NCI-H526 treated with DMSO at 0.1 percent for 48 hours (cell line): ENCODE data around the gene LZTS2.

Experiments
- DNase-seq: peaks from one replicate; lab custom pipeline; 2025; lab: John Stamatoyannopoulos, UW

LZTS2 gene

DNA sequence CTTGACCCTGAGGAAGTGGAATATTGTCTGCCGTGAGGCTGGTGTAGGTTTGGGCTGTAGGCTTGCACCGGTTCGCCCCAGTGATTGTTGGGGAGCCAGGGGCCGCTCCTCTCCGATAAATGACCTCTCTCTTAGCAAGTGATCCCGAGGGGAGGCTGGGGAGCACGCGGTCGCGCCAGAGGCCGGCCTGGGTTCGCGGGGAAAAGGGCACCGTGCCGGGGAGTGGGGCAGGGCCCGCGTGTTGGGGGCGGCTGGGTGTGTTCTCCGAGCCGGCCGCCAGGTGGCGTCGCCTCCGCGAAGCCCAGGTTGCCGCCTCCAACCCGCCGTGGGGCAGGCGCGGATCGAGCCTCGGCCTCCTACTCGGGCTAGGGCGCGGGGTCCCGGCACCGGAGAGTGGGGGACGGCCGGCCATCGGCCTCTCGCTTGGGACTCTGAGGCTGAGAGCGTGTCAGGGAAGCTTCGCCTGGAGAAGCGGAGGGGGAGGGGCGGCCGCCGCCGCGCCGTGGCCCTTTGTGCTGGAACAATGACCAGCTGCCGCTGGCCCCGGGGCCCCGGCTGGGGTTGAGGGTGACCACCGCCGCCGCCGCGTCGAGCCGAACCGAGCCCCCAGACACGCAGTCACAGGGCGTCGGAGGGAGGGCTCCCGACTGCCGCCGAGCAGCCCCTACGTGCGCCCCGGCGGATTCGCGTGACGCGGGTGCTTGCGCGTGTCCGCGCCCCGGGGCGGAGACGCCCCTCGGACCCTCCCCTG, 442 bp upstream of the LZTS2 start:
- peak; percentile 17 for DNase-seq

DNA sequence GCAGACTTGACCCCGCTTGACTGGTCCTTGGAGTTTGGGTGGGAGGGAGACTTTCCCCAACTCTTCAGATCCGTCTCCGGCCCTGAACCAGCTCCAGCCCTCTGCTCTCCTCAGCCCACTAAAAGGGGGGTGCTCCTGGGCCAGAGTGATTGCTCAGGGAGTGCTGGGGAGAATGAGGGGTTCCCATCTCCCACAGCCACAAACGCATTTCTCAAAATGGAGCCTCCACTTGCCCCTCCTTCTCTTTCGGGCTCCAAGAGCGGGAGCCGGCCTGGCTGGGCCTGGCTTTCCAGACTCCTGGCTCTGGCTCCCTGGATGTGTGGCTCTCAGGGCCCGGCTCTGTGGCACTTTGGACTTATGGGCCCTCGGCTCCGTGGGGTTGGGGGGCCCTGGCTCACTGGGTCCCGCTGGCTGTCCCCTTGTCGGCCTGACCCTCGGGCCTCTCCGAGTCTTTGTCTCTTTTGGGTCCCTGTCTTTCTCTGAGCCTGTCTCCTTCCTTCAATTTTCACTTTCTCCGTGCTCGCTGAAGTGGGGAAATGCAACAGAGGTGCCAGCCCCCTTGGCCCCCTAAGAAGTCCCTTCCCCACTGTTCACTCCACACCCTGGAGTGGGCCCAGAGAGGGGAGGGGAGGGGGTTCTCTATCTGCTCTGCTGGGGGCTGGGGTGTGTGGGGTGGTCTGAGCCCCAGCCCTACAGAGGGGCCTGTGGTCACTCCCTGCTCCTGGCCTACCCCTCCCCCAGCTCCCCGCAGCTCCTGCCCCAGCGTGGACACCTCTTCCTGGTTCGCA, 713 bp downstream of the LZTS2 start:
- no peak for DNase-seq

DNA sequence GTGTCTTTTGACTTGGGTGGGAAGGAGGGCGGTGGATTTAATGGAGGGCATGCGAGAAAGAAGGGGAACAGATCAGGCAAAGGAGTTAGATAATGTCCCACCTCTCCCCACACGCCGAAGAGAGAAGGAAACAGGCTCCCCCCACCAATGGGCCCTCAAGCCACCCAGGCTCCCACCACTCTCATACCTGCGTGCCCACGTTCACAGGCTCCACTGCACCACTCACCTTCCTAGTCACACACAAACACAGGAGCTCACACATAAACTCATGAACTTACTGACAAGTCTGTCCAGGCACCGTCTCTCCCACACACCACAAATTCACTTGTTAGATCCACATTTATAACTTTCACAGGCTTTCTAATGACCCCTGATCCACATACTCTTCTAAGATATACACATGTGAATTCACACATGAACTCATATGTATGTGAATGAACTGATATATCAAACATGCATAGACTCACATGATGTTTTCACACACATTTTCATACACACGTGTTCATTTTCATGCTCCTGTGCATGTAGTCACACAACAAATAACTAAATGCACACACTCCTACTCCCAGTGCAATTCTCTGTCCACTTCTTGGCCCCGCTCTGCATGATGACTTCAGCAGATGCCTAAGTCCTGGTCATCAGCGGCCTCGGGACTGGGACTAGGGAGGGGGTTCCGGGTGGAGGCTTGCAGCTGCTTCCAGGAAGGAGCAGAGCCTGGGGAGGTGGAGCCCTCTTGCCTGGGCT, 1.5 kb downstream of the LZTS2 start:
- DNase-seq = no peak

DNA sequence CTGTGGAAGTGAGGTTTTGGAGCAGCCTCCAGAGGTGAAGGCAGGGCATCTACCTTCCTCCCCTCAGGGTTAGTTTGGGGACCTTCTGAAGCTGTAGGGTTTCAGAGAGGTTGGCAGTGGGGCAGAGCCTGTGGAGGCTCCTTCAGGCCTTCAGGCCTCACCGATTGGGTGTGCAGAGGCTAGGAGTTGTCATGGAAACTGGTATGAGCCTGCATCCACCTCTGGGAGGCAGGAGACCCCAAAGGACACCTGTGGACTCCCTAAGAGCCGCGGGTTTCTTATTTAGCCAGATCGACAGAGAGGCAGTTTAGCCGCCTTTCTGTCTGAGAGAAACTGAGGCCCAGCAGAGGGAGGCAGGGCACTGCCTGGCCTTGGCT, 2.0 kb downstream of the LZTS2 start:
- no peak for DNase-seq

DNA sequence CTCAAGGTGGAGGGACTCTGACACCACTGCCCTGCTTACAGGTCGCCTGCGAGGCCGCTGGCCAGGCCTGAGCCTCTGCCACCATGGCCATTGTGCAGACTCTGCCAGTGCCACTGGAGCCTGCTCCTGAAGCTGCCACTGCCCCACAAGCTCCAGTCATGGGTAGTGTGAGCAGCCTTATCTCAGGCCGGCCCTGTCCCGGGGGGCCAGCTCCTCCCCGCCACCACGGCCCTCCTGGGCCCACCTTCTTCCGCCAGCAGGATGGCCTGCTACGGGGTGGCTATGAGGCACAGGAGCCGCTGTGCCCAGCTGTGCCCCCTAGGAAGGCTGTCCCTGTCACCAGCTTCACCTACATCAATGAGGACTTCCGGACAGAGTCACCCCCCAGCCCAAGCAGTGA, 2.8 kb downstream of the LZTS2 start:
- DNase-seq = no peak

DNA sequence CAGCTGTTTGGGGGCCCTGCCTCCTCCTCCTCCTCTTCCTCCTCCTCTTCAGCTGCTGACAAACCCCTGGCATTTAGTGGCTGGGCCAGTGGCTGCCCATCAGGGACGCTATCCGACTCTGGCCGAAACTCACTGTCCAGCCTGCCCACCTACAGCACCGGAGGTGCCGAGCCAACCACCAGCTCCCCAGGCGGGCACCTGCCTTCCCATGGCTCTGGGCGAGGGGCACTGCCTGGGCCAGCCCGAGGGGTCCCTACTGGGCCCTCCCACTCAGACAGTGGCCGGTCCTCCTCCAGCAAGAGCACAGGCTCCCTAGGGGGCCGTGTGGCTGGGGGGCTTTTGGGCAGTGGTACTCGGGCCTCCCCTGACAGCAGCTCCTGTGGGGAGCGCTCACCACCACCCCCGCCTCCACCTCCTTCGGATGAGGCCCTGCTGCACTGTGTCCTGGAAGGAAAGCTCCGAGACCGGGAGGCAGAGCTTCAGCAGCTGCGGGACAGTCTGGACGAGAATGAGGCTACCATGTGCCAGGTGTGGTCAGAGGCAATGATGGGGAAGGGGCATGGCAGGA, 4.1 kb downstream of the LZTS2 start:
- DNase-seq = no peak

DNA sequence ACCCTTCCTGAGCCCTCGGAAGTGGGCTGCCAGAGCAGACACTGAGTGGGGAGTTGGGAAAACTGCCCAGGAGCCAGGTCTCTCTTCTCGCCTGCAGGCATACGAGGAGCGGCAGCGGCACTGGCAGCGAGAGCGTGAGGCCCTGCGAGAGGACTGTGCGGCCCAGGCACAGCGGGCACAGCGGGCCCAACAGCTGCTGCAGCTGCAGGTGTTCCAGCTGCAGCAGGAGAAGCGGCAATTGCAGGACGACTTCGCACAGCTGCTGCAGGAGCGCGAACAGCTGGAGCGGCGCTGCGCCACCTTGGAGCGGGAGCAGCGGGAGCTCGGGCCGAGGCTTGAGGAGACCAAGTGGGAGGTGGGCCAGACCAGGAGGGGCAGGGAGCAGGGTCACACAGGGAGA, 5.8 kb downstream of the LZTS2 start:
- no peak for DNase-seq

DNA sequence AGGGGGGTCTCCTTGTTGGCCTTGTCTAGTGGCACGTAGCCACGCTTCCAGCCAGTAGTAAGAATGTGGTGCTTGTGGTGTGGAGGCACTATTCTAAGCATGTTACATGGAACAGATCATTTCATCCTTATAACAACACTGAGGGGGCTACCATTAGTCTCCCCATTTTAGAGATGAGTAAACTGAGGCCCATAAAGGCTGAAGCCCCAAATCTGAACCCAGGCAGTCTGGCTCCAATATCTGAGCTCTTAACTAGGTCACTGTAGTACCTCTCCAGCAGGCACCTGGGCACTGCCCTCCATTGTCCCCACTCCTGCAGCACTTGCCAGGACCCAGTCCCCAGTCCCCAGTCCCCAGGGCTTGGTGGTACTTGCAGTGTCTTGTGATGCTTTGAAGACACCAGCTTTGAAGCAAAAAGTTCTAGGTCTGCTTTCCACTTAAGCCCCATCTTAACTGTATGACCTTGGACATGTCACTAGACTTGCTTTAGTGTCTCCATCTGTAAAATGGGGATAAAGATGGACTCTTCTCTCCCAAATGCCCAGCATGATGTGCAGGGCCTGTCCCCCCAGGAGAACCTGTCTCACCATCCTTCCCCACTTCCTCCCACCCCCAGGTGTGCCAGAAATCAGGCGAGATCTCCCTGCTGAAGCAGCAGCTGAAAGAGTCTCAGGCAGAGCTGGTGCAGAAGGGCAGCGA, 6.4 kb downstream of the LZTS2 start:
- no peak for DNase-seq

DNA sequence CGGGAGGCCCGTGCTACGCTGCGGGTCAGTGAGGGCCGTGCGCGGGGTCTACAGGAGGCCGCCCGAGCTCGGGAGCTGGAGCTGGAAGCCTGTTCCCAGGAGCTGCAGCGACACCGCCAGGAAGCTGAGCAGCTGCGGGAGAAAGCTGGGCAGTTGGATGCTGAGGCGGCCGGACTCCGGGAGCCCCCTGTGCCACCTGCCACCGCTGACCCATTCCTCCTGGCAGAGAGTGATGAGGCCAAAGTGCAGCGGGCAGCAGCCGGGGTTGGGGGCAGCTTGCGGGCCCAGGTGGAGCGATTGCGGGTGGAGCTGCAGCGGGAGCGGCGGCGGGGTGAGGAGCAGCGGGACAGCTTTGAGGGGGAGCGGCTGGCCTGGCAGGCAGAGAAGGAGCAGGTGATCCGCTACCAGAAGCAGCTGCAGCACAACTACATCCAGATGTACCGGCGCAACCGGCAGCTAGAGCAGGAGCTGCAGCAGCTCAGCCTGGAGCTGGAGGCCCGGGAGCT, 7.0 kb downstream of the LZTS2 start:
- DNase-seq = no peak

DNA sequence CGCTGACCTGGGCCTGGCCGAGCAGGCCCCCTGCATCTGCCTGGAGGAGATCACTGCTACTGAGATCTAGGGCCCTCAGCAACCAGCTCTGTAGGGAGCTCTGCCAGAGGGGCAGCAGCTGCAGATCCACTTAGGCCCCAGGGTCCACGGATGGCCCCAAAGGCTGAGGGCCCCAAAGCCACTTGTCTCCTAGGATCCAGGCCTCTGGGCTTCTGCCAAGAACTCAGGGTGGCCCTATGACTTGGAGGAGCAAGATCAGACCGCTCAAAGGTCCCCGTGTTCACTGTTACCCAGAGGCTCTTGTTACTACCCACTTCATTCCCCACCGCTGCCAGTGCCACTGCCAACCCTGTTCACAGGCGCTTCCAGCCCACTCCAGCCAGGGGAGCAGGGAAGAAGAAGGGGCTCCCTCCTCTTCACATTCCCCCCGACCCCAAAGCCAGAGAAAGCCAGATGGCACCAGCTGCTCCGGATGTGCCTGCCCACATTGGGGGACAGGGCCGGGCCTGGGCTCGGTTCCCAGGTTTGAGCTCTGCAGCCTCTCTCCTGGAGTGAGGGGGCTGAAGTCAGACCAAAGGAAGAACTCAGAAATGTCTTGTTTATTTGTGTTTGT, 7.6 kb downstream of the LZTS2 start:
- DNase-seq = no peak

DNA sequence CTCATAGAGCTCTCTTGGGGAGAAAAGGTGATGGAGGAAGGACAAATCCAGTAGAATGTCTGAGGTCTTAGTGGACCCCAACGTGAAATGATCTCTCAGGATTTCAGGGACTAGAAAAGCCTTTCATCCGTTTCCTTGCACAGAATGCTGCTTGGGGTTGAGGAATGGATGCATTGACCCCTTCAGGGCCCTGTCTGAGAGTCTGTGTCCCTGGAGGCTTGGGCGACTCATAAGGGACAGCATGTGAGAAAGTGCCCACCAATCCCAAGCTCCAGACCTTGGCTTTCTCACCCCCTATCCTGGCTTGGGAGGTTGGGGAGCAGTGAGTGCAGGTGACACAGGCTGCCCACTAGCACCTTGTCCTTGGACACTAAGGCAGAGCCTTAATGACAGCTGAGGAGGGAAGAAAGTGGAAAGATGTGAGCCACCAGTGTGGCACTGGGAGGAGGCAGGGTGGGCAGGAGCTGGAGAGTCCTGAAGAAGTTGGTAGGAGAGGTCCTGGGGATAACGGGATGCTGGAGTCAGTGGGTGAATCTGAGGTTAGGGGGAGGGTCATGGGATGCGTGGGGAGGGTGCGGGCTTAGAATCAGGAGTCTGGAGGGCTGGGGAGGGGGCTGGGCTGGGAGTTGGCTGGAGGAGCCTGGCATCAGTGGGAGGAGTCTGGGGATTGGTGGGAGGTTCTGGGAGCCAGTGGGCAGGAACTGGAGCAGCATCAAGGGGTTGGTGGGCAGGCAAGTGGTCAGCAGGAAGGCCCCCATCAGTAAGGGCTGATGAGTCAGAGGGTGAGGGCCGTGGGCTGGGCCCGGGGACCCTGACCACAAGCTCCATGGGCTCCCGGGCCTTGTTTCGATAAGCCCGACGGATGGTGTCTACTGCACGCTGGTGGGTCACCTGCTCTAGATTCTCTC, 8.6 kb downstream of the LZTS2 start:
- no peak for DNase-seq

DNA sequence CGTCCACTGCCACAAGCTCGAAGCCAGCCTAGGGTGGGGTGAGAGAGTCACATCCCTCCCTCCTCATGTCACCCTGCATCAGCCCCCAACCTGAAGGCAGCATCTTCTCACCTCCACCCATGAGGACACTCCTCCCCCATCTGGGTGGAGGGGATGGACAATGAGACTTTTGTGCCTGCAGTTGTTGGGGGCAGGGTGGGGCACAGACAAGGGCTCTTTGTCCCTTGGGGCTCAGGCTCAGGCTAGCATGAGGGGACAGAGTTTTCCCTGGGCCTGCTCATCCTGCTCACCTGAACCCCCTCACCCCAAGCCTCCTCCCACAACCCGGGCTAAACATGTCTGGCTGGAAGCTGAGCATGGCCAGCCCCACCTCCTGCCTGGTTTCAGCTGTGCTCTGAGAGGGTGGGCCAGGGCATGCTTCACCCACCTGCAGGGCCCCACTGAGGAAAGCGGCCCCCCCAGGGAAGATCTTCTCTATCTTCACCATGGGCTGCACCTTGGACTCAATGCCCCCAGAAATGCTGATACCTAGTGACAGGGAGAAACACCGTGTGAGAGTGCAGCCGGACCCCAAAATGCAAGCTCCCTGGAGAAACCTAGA, 9.3 kb downstream of the LZTS2 start:
- peak; percentile 32 for DNase-seq

DNA sequence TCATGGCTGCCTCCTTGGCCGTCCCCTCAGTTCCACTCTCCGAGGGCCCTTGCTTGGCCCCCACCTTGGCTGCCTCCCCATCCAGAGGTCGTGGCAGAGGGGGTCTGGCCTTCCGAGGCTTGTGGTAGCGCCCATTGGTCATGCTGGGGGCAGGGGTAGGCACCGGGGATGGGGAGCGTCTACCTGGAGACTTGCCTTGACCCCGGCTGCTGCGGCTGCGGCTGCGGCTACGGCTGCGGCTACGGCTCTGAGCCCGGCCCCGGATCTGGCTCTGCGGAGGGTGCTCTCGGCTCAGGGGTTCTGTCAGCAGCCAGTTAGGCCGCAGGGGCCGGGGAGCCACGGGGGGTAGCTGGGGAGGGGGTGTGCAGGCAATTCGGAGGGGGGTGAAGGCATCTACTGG, 10.7 kb downstream of the LZTS2 start:
- no peak for DNase-seq

DNA sequence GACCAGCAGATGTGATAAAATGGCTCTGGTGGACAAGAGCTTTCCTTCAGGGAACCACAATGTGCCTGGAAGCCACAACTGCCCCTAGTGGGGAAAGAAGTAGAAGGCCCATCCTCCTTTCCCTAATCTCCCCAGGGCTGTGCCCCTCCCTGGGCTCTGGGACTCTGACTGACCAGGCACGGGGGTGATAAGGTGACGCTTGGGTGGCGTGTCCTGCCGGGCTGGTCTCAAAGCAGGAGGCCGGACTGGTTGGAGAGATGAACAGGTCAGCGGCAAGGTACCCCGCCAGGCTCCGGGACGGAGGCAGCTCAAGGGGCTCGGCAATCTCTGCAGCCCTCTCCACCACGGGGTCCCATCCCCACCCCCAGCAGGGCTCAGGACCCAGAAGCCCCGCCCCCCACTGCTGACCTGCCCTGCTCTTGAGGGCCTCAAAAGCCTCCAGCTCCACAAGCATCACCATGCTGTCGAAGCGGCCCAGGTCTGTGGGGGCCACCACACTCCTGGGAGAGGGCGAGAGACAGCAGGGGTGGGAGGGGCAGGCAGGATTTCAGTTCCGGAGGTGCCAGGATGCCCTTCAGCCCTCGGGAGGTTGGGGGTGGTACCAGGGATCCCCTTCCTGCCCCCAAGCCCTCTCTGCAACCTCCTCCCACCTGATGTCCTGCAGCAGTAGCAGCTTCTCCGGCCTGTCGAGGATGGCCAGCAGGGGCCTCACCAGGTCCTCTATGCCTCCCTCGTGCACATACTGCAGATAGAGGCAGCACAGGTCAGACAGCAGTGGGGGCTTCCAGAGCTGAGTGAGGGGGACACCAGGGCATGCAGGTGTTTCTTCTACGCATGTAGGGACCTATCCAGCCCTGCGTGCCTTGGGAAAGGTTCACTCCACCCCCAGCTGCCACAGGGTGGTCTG, 12.2 kb downstream of the LZTS2 start:
- no peak for DNase-seq

DNA sequence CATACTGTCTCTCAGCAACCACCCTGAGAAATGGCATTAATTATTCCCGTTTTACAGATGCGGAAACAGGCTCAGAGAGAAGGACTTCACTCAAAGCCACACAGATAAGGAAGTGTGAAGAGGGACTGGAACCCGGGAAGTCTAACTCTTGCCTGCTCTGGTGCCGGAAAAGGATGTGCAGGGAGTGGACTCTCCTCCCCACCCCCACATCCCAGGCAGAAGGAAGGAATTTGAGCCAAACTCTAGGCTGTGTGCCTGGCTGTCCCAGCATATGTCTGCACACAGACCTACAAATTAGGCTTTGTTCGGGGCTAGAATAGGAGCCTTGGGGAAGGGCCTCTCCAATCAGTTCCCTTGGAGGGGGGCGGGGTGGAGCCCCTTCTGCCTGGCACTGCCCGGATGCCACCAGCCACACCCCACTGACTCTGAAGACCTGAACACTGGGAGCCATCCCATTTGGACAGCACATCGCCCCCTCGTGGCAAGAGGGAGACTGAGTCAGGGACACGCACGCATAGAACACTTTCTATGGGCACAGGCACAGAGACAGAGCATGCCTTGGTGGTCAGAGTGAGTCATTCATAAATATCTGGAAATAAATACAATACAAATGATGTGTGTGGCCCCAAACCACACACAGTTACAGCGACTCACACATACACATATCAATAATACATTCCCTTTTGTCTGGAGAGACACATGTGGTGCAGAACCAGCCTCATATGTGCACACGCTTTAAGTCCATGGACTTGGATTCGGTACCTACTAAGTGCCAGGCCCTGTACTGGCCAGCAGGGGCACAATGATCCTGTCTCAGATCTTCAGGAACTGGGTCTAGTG, 13.1 kb downstream of the LZTS2 start:
- peak; percentile 59 for DNase-seq

DNA sequence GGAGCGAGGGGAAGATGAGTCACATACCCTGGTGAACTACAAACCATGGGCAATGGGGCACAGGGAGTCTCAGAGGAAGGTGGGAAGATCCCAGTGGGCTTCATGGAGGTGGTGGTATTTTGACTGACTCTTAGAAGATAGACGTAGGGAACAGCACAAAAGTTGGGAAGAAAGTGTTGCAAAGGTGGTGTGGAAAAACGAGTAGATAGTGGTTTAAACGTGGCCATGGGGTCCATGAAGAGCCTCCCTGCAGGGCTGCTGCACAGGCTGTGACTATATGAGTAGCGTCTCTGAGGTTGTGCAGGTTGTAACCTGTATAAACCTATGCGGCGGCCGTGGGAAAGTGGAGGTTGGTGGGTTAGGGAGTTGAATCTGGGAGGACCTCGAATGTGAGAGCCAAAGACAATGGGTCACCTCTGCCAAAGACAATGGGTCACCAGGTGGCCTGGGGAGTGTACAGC, 13.8 kb downstream of the LZTS2 start:
- no peak for DNase-seq

DNA sequence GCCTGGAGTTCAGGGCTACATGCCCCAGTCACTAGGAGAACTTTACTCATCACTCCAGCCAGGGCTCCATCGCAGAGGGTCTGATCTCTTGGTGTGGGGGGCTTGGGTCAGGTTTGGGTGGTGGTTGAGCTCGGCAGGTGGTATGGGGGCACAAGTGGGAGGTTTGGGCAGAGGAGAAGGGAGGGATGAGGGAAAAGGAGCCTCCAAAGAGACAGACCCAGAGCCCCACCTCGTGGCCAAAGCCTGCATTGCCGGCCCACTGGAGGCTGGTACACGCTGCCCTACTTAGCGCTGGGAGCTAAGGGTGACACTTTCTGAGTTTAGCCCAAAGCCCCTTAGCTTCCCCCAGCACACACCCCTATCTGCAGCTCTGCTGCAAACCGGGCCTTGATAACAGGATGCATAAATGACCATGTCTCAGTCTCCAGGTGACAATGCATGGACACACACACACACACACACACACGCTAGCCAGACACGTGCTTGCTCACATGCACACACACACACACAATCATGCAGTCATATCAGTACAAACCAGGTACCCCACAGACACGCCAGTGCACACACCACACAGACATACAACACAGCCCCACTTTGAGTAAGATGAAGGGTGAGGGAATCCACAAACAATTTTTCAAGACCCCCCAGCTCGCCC, 14.7 kb downstream of the LZTS2 start:
- peak; percentile 9 for DNase-seq
